ENCODE measurements around the gene LDLRAD2. TPM values are rescaled to one million over a fixed set of nuclear protein-coding genes. Genes with fewer than 3 reads are reported as not detected.

LDLRAD2 gene
- total RNA-seq, 1 experiment from 2014 or later, result not detected

GRCh38 chr1:21867451-21867996, 55.5 kb downstream of the LDLRAD2 start (continued):
- TF ChIP-seq REST (IDR thresholded peaks at IDR 0.05; ENCODE audit: low read depth) (no peak), YY1 (IDR thresholded peaks at IDR 0.05; ENCODE audit: extremely low read depth, insufficient replicate concordance, low read depth, low read length) (no peak), RAD21 (IDR thresholded peaks at IDR 0.05; ENCODE audit: low read depth) (no peak)

GRCh38 chr1:21868482-21868881, 56.4 kb downstream of the LDLRAD2 start:
- TF ChIP-seq CEBPB (IDR thresholded peaks at IDR 0.05; ENCODE audit: low read depth) (no peak), MAX (IDR thresholded peaks at IDR 0.05) (no peak), SP1 (IDR thresholded peaks at IDR 0.05; ENCODE audit: low read depth) (no peak), ZFX (IDR thresholded peaks at IDR 0.05) (no peak), POLR2AphosphoS5 (IDR thresholded peaks at IDR 0.05; ENCODE audit: low read depth, low read length) (no peak), YY1 (IDR thresholded peaks at IDR 0.05; ENCODE audit: extremely low read depth, insufficient replicate concordance, low read depth, low read length) (no peak), SRF (IDR thresholded peaks at IDR 0.05; ENCODE audit: low read depth) (no peak), ZNF274 (IDR thresholded peaks at IDR 0.05; ENCODE audit: low read depth, low read length) (no peak), EZH2 (IDR thresholded peaks at IDR 0.05) (no peak), ZBTB33 (IDR thresholded peaks at IDR 0.05; ENCODE audit: extremely low read depth, insufficient replicate concordance, low read length) (no peak), EGR1 (IDR thresholded peaks at IDR 0.05; ENCODE audit: low read depth) (no peak)
- ATAC-seq, result no peak
- H2AFZ ChIP-seq (ENCODE audit: low read depth, low read length, poor library complexity, severe bottlenecking), result no peak overlapping the region
- H3K4me1 ChIP-seq (ENCODE audit: control insufficient read depth in 1 of 2, insufficient read depth in 2 of 2, low read length in 2 of 2), result peaks cover 20 to 30% of the 10 kb centered on the region in 2 experiments
- no peaks in the 10 kb centered on the region for H3K9me3 ChIP-seq (ENCODE audit: control insufficient read depth in 1 of 2, insufficient read depth in 1 of 2, low read depth in 1 of 2, low read length in 2 of 2)
- no peak overlapping the region for H3K27ac ChIP-seq (ENCODE audit: low read depth, low read length)
- H3K9me2 ChIP-seq (ENCODE audit: insufficient read depth), result no peaks in the 10 kb centered on the region
- H3K4me2 ChIP-seq (ENCODE audit: low read length), result no peak overlapping the region
- H3K79me2 ChIP-seq (ENCODE audit: insufficient read depth, low read length), result no peaks in the 10 kb centered on the region
- no peak for DNase-seq (ENCODE audit: low read depth, low spot score)
- H4K20me1 ChIP-seq (ENCODE audit: insufficient read depth), result no peaks in the 10 kb centered on the region
- RAD21 ChIA-PET (ENCODE audit: low non-redundant PET in 1 of 2, low total read pairs in 2 of 2, uncharacterized antibody in 2 of 2, unreplicated experiment in 2 of 2), result no interaction called here
- H3K9ac ChIP-seq (ENCODE audit: low read length), result no peak overlapping the region
- no TSS peak for BruUV-seq (replicated peaks)
- intact Hi-C loops (cut with micrococcal nuclease), result no loop called here
- POLR2A ChIA-PET, result no interaction called here
- no peaks in the 10 kb centered on the region for H3K36me3 ChIP-seq (ENCODE audit: control insufficient read depth in 1 of 2, insufficient read depth in 2 of 2, low read length in 2 of 2)
- CTCF ChIA-PET, result no interaction called here
- no peaks in the 10 kb centered on the region for H3K27me3 ChIP-seq (ENCODE audit: insufficient read depth, low read length)
- no peak overlapping the region for H3K4me3 ChIP-seq (replicated peaks in 1 of 2; ENCODE audit: low read depth in 1 of 2, low read length in 2 of 2)

All from HCT116 (cell line).